ENCODE data around the gene ID1. TPM values are rescaled to one million over a fixed set of nuclear protein-coding genes. Genes with fewer than 3 reads are reported as not detected.
A peak's percentile ranks its signal among the peaks of the same experiment; 100 is the strongest.

The ID1 gene
- total and polyA plus RNA-seq, 10 of the 15 experiments (the other 5 are each of a cell fraction or from before 2014, with no cell fraction given): 0.09 to 1.3 (median 0.47) TPM; not detected in 2

DNA sequence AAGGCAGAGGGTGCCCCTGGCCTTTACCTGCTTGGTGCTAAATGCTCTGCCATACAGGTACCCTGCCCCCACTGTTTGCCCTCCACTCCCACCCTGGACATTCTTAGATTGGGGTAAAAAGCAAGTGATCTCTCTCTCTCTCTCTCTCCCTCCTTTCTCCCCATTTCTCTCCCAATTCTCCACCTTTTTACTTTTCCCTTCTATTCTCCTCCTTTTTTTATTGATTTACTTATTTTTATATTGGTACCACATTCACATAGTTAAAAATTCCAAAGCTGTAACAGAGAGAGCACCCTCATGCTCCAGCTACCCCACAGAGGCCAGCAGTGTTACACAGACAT lies 37.7 kb upstream of the ID1 start (continued):
- no peak for TF ChIP-seq NFXL1 (IDR thresholded peaks at IDR 0.05; ENCODE audit: borderline replicate concordance)

DNA sequence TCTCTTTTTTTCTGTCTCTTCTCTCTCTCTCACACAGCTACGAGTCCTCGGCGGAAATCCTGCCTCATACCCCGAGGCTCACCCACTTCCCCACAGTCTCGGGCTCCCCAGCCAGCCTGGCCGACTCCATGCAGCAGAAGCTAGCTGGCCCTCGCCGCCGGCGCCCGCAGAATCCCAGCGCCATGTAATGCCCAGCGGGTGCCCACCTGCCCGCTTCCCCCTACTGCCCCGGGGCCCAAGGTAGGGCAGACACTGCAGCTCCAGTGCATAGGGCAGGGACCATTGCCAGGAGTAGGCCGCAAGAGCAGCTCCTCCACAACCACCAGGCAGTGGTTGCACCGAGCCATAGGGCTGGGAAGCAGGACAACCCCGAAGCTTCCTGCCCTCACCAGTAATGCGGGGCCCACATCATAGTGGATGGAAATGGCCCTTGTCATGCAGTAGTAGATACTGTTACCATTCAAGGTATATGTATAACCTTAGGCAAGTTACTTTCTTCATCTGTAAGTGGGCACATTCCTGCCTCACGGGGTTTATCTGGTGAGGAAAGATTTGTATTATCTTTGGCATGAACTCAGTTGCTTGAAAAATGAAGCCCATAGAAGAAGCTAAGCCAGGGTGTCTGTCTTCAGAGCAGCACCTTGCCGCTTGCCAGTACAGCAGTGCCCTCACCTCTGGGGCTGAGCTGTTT lies 36.9 kb upstream of the ID1 start:
- Histone ChIP-seq H3K79me2 (ENCODE audit: control insufficient read depth, insufficient read depth, low read length) (no peaks in the 10 kb centered on the region), H3K4me1 (ENCODE audit: control insufficient read depth, insufficient read depth, low read length) (peaks cover 7% of the 10 kb centered on the region), H3K27me3 (replicated peaks in 1 of 2; ENCODE audit: control insufficient read depth in 2 of 2, insufficient read depth in 2 of 2, low read length in 1 of 2) (no peaks in the 10 kb centered on the region), H3K4me3 (no peak overlapping the region), H3K27ac (ENCODE audit: control insufficient read depth, insufficient read depth) (no peak overlapping the region), H3K4me2 (ENCODE audit: control insufficient read depth, insufficient read depth) (no peak overlapping the region), H3K9ac (ENCODE audit: control insufficient read depth, insufficient read depth, low read length) (no peak overlapping the region), H3K36me3 (ENCODE audit: control insufficient read depth in 2 of 2, insufficient read depth in 2 of 2, low read length in 1 of 2) (peaks cover 11 to 14% of the 10 kb centered on the region in 2 experiments; a peak in 3 of 4 replicates), H4K20me1 (ENCODE audit: control insufficient read depth, insufficient read depth) (no peaks in the 10 kb centered on the region), H2AFZ (ENCODE audit: control insufficient read depth, low read depth, low read length) (no peak overlapping the region), H3K9me3 (replicated peaks; ENCODE audit: control insufficient read depth, insufficient read depth, low read length) (no peaks in the 10 kb centered on the region)
- TF ChIP-seq POLR2A (IDR thresholded peaks at IDR 0.05; ENCODE audit: low read depth, low read length): peak; percentile 6; the same call in 1 of the 2 replicates
- TF ChIP-seq TAF1 (IDR thresholded peaks at IDR 0.05; ENCODE audit: borderline replicate concordance, low read depth, low read length): no peak
- in situ Hi-C loops (cut with MboI) (no loop called here), intact Hi-C loops (cut with micrococcal nuclease; ENCODE audit: unreplicated experiment) (no loop called here)
- SMC1A ChIA-PET (ENCODE audit: uncharacterized antibody, unreplicated experiment): interaction anchor here (0.9 to 10.3 kb wide), 3 partner anchors 37 to 44 kb away, joined by 3 to 108 read pairs (median 8); partner anchors contain the start of gene ID1
- ATAC-seq: no peak
- RAD21 ChIA-PET (ENCODE audit: unreplicated experiment): interaction anchor here (0.6 to 4.2 kb wide), 7 partner anchors 11 to 156 kb away, joined by 3 to 83 read pairs (median 4); partner anchors contain the start of gene ID1
- CTCF ChIA-PET: interaction anchor here (0.8 to 29.1 kb wide), 10 partner anchors 9 to 155 kb away, joined by 3 to 958 read pairs (median 6); partner anchors contain the start of genes BCL2L1 and ID1
- POLR2A ChIA-PET: interaction anchor here (0.5 to 1.3 kb wide), 3 partner anchors 9 to 44 kb away, joined by 3 to 6 read pairs (median 5); no protein-coding TSS in a partner anchor
- no peak for DNase-seq (ENCODE audit: low read depth, low spot score)
- no peak for FAIRE-seq
- 90% methylated on average over 21 of the region's 21 CpGs for WGBS (ENCODE audit: insufficient coverage, insufficient replicate concordance, low lambda C conversion rate, missing lambda C conversion rate)
- BruUV-seq (replicated peaks): no TSS peak

DNA sequence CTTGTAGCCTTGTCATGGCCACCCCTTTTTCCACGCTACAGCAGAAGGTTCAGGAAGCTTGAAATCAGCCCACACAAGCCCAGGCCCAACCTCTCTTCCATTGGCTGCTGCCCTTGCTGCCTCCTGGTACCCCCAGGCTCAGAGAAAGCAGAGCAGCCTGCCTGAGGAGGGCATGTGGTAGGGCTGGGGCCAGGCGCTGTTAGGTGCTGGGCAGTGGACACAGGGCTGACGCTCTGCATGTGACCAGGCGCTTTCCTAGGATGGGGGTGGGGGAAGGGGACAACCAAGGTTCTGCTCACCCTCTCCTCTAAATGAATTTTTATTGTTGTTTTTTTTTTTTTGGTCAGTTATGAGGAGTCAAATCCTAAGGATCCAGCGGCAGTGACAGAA lies 36.3 kb upstream of the ID1 start:
- H3K36me3 ChIP-seq (ENCODE audit: control insufficient read depth in 2 of 2, insufficient read depth in 2 of 2, low read length in 1 of 2): peaks cover 11 to 14% of the 10 kb centered on the region in 2 experiments; a peak in 3 of 4 replicates
- H3K27ac ChIP-seq (ENCODE audit: control insufficient read depth, insufficient read depth): no peak overlapping the region
- no peak overlapping the region for H2AFZ ChIP-seq (ENCODE audit: control insufficient read depth, low read depth, low read length)
- in situ Hi-C loops (cut with MboI): no loop called here
- H3K4me2 ChIP-seq (ENCODE audit: control insufficient read depth, insufficient read depth): no peak overlapping the region
- DNase-seq (ENCODE audit: low read depth, low spot score): no peak
- no peaks in the 10 kb centered on the region for H3K79me2 ChIP-seq (ENCODE audit: control insufficient read depth, insufficient read depth, low read length)
- H3K9me3 ChIP-seq (replicated peaks; ENCODE audit: control insufficient read depth, insufficient read depth, low read length): no peaks in the 10 kb centered on the region
- WGBS (ENCODE audit: insufficient coverage, insufficient replicate concordance, low lambda C conversion rate, missing lambda C conversion rate): 90% methylated on average over 5 of the region's 5 CpGs
- ChIA-PET RAD21 (ENCODE audit: unreplicated experiment) (interaction anchor here (0.6 to 4.2 kb wide), 6 partner anchors 11 to 155 kb away, joined by 3 to 83 read pairs (median 6); partner anchors contain the start of gene ID1), SMC1A (ENCODE audit: uncharacterized antibody, unreplicated experiment) (interaction anchor here (1.8 to 10.3 kb wide), 2 partner anchors 36 to 44 kb away, joined by 8 to 108 read pairs; partner anchors contain the start of gene ID1), CTCF (interaction anchor here (0.8 to 29.1 kb wide), 9 partner anchors 9 to 155 kb away, joined by 3 to 958 read pairs (median 7); partner anchors contain the start of genes BCL2L1 and ID1), POLR2A (interaction anchor here (0.5 to 1.9 kb wide), 3 partner anchors 9 to 44 kb away, joined by 3 to 9 read pairs (median 5); no protein-coding TSS in a partner anchor)
- TF ChIP-seq SREBF2 (IDR thresholded peaks at IDR 0.05; ENCODE audit: low read length) (no peak), POLR2A (IDR thresholded peaks at IDR 0.05; ENCODE audit: low read depth, low read length) (peak; percentile 34; the same call in 1 of the 2 replicates)
- ATAC-seq: no peak
- H3K9ac ChIP-seq (ENCODE audit: control insufficient read depth, insufficient read depth, low read length): no peak overlapping the region
- FAIRE-seq: no peak
- no peaks in the 10 kb centered on the region for H3K27me3 ChIP-seq (replicated peaks in 1 of 2; ENCODE audit: control insufficient read depth in 2 of 2, insufficient read depth in 2 of 2, low read length in 1 of 2)
- H3K4me3 ChIP-seq: no peak overlapping the region
- intact Hi-C loops (cut with micrococcal nuclease; ENCODE audit: unreplicated experiment): loop anchor here (1.0 kb wide), 1 partner anchor 45 kb away; no protein-coding TSS in a partner anchor
- no TSS peak for BruUV-seq (replicated peaks)
- H4K20me1 ChIP-seq (ENCODE audit: control insufficient read depth, insufficient read depth): no peaks in the 10 kb centered on the region
- peaks cover 12% of the 10 kb centered on the region for H3K4me1 ChIP-seq (ENCODE audit: control insufficient read depth, insufficient read depth, low read length)
